K562 (cell line): ENCODE measurements around the gene PRDM8. TPM values are rescaled to one million over a fixed set of nuclear protein-coding genes. Genes with fewer than 3 reads are reported as not detected.

ENCODE experiments used
- ATAC-seq: fragments of 200-7000 bp; cut with Tn5 transposase; 3 replicates; pipeline ENCODE4 v1.9.1; 2020; ENCODE audit warnings: moderate library complexity
- BruUV-seq: library from RNA; stranded (reverse); fragments of 400-500 nt; replicated peaks from 2 replicates; lab custom pipeline; 2021; lab: Mats Ljungman, UMichigan
- CTCF ChIA-PET: fragments of 300-600 bp; formaldehyde crosslinking; extraction: SDS; loops from one replicate; lab custom pipeline; 2021; ENCODE audit warnings: low intra/inter-chr PET ratio; lab: Yijun Ruan, JAX
- POLR2A ChIA-PET: fragments of 300-600, 350-650 bp; sonication (Branson Sonifier 250); formaldehyde crosslinking; extraction: SDS; loops from one replicate; lab custom pipeline; 2021; ENCODE audit warnings: antibody characterized with exemption, inconsistent platforms; lab: Yijun Ruan, JAX
- DNase-seq, 4 experiments: peaks; one replicate each; pipeline versions ENCODE4 v3.0.0 to v3.0.0-alpha.2; 2011 to 2018; ENCODE audit warnings: low spot score in 3 of 4, mixed read lengths in 3 of 4; ENCODE audit errors: extremely low read depth in 1 of 4
- FAIRE-seq: peaks from 2 replicates; lab custom pipeline; 2011; peaks lifted over from hg19 to GRCh38; lab: Jason Lieb, UNC
- H2AFZ ChIP-seq: 2 replicates; pipeline ENCODE4 v1.6.0; 2011; ENCODE audit warnings: low read depth, low read length, control low read depth, inconsistent platforms
- H3K27ac ChIP-seq: fragments of 200-600 bp; 3 replicates; pipeline ENCODE4 v1.8.0; 2011; ENCODE audit warnings: low read depth, mild to moderate bottlenecking, control low read depth, inconsistent platforms, low read length, moderate library complexity, mixed read lengths; ENCODE audit errors: extremely low read depth
- H3K27me3 ChIP-seq, 2 experiments: fragments of 300-600 bp in 1 of 2; 2 replicates in 1 of 2; 3 replicates in 1 of 2; pipeline versions ENCODE4 v1.6.0 to v1.8.0; 2011; ENCODE audit warnings: inconsistent platforms in 2 of 2, low read length in 2 of 2, mild to moderate bottlenecking in 1 of 2, mixed read lengths in 1 of 2, moderate library complexity in 1 of 2; ENCODE audit not compliant: control insufficient read depth in 2 of 2, insufficient read depth in 2 of 2
- H3K36me3 ChIP-seq: fragments of 300-600 bp; 3 replicates; pipeline ENCODE4 v1.8.0; 2011; ENCODE audit warnings: mild to moderate bottlenecking, low read length, inconsistent platforms; ENCODE audit not compliant: control insufficient read depth, insufficient read depth
- H3K4me1 ChIP-seq, 2 experiments: fragments of 200-600 bp in 1 of 2; replicated peaks in 1 of 2; 2 replicates in 1 of 2; 3 replicates in 1 of 2; pipeline versions ENCODE4 v1.5.1 to v1.8.0; 2011; ENCODE audit warnings: inconsistent platforms in 2 of 2, low read length in 2 of 2, mild to moderate bottlenecking in 1 of 2, mixed read lengths in 1 of 2, moderate library complexity in 1 of 2; ENCODE audit not compliant: control insufficient read depth in 2 of 2, insufficient read depth in 2 of 2
- H3K4me2 ChIP-seq: 2 replicates; pipeline ENCODE4 v1.6.1; 2011; ENCODE audit warnings: low read length, control low read depth, inconsistent platforms, mixed read lengths; ENCODE audit not compliant: insufficient read depth
- H3K4me3 ChIP-seq: fragments of 200-600 bp; sonication (generic), shearing (Covaris generic); 2 replicates; pipeline ENCODE4 v1.5.1; 2016; ENCODE audit warnings: control low read depth, inconsistent platforms
- H3K79me2 ChIP-seq: fragments of 200-600 bp; 3 replicates; pipeline ENCODE4 v1.8.0; 2011; ENCODE audit warnings: low read length, inconsistent platforms; ENCODE audit not compliant: control insufficient read depth, insufficient read depth
- H3K9ac ChIP-seq, 2 experiments: 2 replicates each; pipeline versions ENCODE4 v1.6.0 to v1.6.1; 2011; ENCODE audit warnings: low read depth in 2 of 2, low read length in 2 of 2, control low read depth in 1 of 2, inconsistent platforms in 1 of 2, mild to moderate bottlenecking in 1 of 2, mixed read lengths in 1 of 2; ENCODE audit not compliant: insufficient read depth in 1 of 2
- H3K9me1 ChIP-seq: one replicate; pipeline ENCODE4 v1.6.0; 2011; ENCODE audit warnings: inconsistent platforms, mild to moderate bottlenecking, low read length, moderate library complexity; ENCODE audit not compliant: control insufficient read depth, insufficient read depth
- H3K9me3 ChIP-seq: replicated peaks from 2 replicates; pipeline ENCODE4 v1.5.1; 2011; ENCODE audit warnings: low read depth, low read length, inconsistent platforms; ENCODE audit not compliant: control insufficient read depth, insufficient read depth
- H4K20me1 ChIP-seq: replicated peaks from 2 replicates; pipeline ENCODE4 v1.6.1; 2011; ENCODE audit warnings: low read length, inconsistent platforms, mixed read lengths; ENCODE audit not compliant: control insufficient read depth, insufficient read depth
- CHCHD3 ChIP-seq: fragments of 250-450 bp; sonication (Bioruptor Pico); IDR thresholded peaks from 2 replicates; pipeline ENCODE4 v2.1.2; 2022; ENCODE audit warnings: mild to moderate bottlenecking
- DMBX1 ChIP-seq: fragments of 250-450 bp; sonication (Bioruptor Pico); IDR thresholded peaks from 2 replicates; pipeline ENCODE4 v1.8.0; 2022; ENCODE audit warnings: inconsistent platforms, mild to moderate bottlenecking, moderate library complexity, borderline replicate concordance
- NELFE ChIP-seq: IDR thresholded peaks from 2 replicates; pipeline ENCODE4 v1.6.1; 2011; ENCODE audit warnings: mild to moderate bottlenecking; ENCODE audit not compliant: insufficient read depth, insufficient read length
- NFE2L1 ChIP-seq: fragments of 450-650 bp; IDR thresholded peaks from 2 replicates; pipeline ENCODE4 v1.6.1; 2016; ENCODE audit warnings: missing genetic modification characterization, low read depth, mild to moderate bottlenecking, missing compliant biosample characterization, moderate library complexity, borderline replicate concordance
- PHTF2 ChIP-seq: fragments of 250-450 bp; sonication (Bioruptor Pico); IDR thresholded peaks from 2 replicates; pipeline ENCODE4 v1.5.0; 2021; ENCODE audit warnings: mild to moderate bottlenecking
- SAP30 ChIP-seq: fragments of 200-600 bp; sonication (generic); IDR thresholded peaks from 2 replicates; pipeline ENCODE4 v1.6.1; 2012; ENCODE audit warnings: borderline replicate concordance, low read depth, mild to moderate bottlenecking, moderate library complexity, low read length, control low read depth, inconsistent platforms; ENCODE audit not compliant: insufficient read depth, poor library complexity, severe bottlenecking
- SIN3A ChIP-seq, 2 experiments: fragments of 150-350 bp in 1 of 2; IDR thresholded peaks; 2 replicates each; pipeline ENCODE4 v1.6.1; 2011 to 2016; ENCODE audit warnings: borderline replicate concordance in 2 of 2, low read depth in 2 of 2, low read length in 2 of 2, mild to moderate bottlenecking in 2 of 2, moderate library complexity in 2 of 2; ENCODE audit not compliant: control insufficient read depth in 1 of 2
- SMAD4 ChIP-seq: fragments of 250-450 bp; sonication (Bioruptor Pico); conservative IDR thresholded peaks from 2 replicates; pipeline ENCODE4 v1.8.0; 2021; ENCODE audit warnings: inconsistent platforms, mild to moderate bottlenecking, moderate library complexity
- SMARCE1 ChIP-seq: fragments of 450-650 bp; IDR thresholded peaks from 2 replicates; pipeline ENCODE4 v1.7.1; 2016; ENCODE audit warnings: mild to moderate bottlenecking
- TAF9B ChIP-seq: fragments of 450-650 bp; IDR thresholded peaks from 2 replicates; pipeline ENCODE4 v1.6.1; 2018; ENCODE audit warnings: mild to moderate bottlenecking; ENCODE audit not compliant: partially characterized antibody
- U2AF1 ChIP-seq: fragments of 200-400 bp; formaldehyde crosslinking; optimal IDR thresholded peaks from 2 replicates; pipeline ENCODE3; 2017; ENCODE audit warnings: mild to moderate bottlenecking, low read depth, low read length, moderate library complexity
- XRCC3 ChIP-seq: fragments of 450-650 bp; IDR thresholded peaks from 2 replicates; pipeline ENCODE4 v1.6.1; 2017; ENCODE audit warnings: mild to moderate bottlenecking, moderate library complexity
- ZFP1 ChIP-seq: fragments of 450-650 bp; formaldehyde crosslinking; IDR thresholded peaks from 2 replicates; pipeline ENCODE4 v1.4.0; 2020; ENCODE audit warnings: mild to moderate bottlenecking, mixed read lengths
- ZNF436 ChIP-seq: fragments of 250-450, 450-650 bp; sonication (Bioruptor Pico); formaldehyde crosslinking; IDR thresholded peaks from 2 replicates; pipeline ENCODE4 v1.7.0; 2020; ENCODE audit warnings: mild to moderate bottlenecking
- ZNF609 ChIP-seq: sonication (generic); formaldehyde crosslinking; IDR thresholded peaks from 2 replicates; pipeline ENCODE4 v1.8.1; 2023; ENCODE audit warnings: missing genetic modification reagents, mild to moderate bottlenecking, borderline replicate concordance
- ZNF780A ChIP-seq: fragments of 250-450 bp; sonication (Bioruptor Pico); IDR thresholded peaks from 2 replicates; pipeline ENCODE4 v1.5.0; 2021; ENCODE audit warnings: mild to moderate bottlenecking
- WGBS: fragments of 100-300 bp; shearing (Covaris generic); methylation state at CpG from one replicate; pipeline ENCODE4 v1.1.6; 2016; ENCODE audit warnings: low coverage, mixed read lengths; ENCODE audit not compliant: insufficient coverage; ENCODE audit errors: missing lambda C conversion rate; 5-methylcytosine and 5-hydroxymethylcytosine counted together
- in situ Hi-C: fragments of 300-500 bp; cut with MboI; formaldehyde crosslinking; loops from 4 replicates; pipeline ENCODE4 v1.15.0; 2018; ENCODE audit warnings: inconsistent platforms, mixed read lengths
- intact Hi-C: fragments of 100-400 bp; cut with micrococcal nuclease; formaldehyde crosslinking; loops from 2 replicates; pipeline ENCODE4 v1.14.2; 2022
- polyA plus RNA-seq, 8 experiments: library from polyadenylated mRNA; depleted of rRNA in 4 of 8; stranded (reverse) in 5 of 8; unstranded in 3 of 8; fragments of >200 nt; fragmentation: Nextera tagmentation in 2 of 8; fragmentation: Illumina TruSeq in 1 of 8; extraction: Ambion mirVana in 2 of 8; extraction: Trizol in 1 of 8; gene quantifications; 2 replicates each; pipeline versions ENCODE4 v1.2.1 to v1.2.3, GENCODE V29; 2011 to 2014; ENCODE audit warnings: inconsistent platforms in 1 of 8, missing spikeins in 1 of 8
- total RNA-seq, 7 experiments: library from RNA; depleted of rRNA in 6 of 7; stranded (reverse); fragments of >200 nt in 6 of 7; fragmentation: Illumina TruSeq in 2 of 7; extraction: Trizol in 2 of 7; gene quantifications; 2 replicates each; pipeline versions ENCODE4 v1.2.1 to v1.2.3, GENCODE V29; 2011 to 2021; ENCODE audit warnings: low replicate concordance in 1 of 7
- TF ChIP-seq, protein P1 (sequence below): fragments of 450-650 bp; conservative IDR thresholded peaks from 2 replicates; pipeline ENCODE4 v1.6.1; 2016; ENCODE audit warnings: missing genetic modification characterization, low read depth, mild to moderate bottlenecking, control low read depth, missing compliant biosample characterization

The PRDM8 gene
- total and polyA plus RNA-seq, 9 of the 15 experiments (the other 6 are each of a cell fraction or from before 2014, with no cell fraction given): 0.40 TPM; not detected in 8

- Histone ChIP-seq H3K79me2 (no peaks in the 10 kb centered on the region), H3K9ac (no peak overlapping the region), H3K27ac (no peak overlapping the region), H3K36me3 (no peaks in the 10 kb centered on the region), H3K9me1 (no peaks in the 10 kb centered on the region), H3K9me3 (0 out of 2 replicates have a peak, but pooled peaks cover 6% of the 10 kb centered on the region), H3K4me3 (no peak overlapping the region), H4K20me1 (no peaks in the 10 kb centered on the region), H3K27me3 (no peaks in the 10 kb centered on the region), H2AFZ (no peak overlapping the region), H3K4me1 (peaks cover 0 to 18% of the 10 kb centered on the region in 2 experiments), H3K4me2 (no peak overlapping the region; the same call in 1 of the 2 replicates)
- WGBS: 62% methylated on average over 4 of the region's 4 CpGs
- in situ Hi-C loops (no loop called here), intact Hi-C loops (loop anchor here (1.0 to 5.0 kb wide), 4 partner anchors 32 to 52 kb away; no protein-coding TSS in a partner anchor)
- POLR2A ChIA-PET: interaction anchor here (0.6 to 2.5 kb wide), 3 partner anchors 13 to 227 kb away, joined by 3 to 7 read pairs (median 3); partner anchors contain the start of gene ANTXR2
- DNase-seq (no peak), FAIRE-seq (no peak), ATAC-seq (no peak)
- no TSS peak for BruUV-seq
- CTCF ChIA-PET: no interaction called here
- no peak for TF ChIP-seq NFE2L1 (tag)
- no peak for TF ChIP-seq CHCHD3 (CRISPR knock-in tag)
- TF ChIP-seq SIN3A (IDR thresholded peaks at IDR 0.05; ENCODE audit: borderline replicate concordance in 2 of 2, control insufficient read depth in 1 of 2, low read depth in 2 of 2, low read length in 2 of 2): no peak
- TF ChIP-seq ZNF609 (CRISPR knock-in tag): no peak
- TF ChIP-seq ZNF436 (CRISPR knock-in tag): no peak
- no peak for TF ChIP-seq TAF9B
- no peak for TF ChIP-seq SAP30
- TF ChIP-seq SMAD4 (CRISPR knock-in tag): no peak
- TF ChIP-seq NELFE: no peak
- TF ChIP-seq, protein P1, sequence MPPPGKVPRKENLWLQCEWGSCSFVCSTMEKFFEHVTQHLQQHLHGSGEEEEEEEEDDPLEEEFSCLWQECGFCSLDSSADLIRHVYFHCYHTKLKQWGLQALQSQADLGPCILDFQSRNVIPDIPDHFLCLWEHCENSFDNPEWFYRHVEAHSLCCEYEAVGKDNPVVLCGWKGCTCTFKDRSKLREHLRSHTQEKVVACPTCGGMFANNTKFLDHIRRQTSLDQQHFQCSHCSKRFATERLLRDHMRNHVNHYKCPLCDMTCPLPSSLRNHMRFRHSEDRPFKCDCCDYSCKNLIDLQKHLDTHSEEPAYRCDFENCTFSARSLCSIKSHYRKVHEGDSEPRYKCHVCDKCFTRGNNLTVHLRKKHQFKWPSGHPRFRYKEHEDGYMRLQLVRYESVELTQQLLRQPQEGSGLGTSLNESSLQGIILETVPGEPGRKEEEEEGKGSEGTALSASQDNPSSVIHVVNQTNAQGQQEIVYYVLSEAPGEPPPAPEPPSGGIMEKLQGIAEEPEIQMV: no peak
- TF ChIP-seq U2AF1: no peak
- TF ChIP-seq DMBX1 (CRISPR knock-in tag): no peak
- no peak for TF ChIP-seq SMARCE1
- TF ChIP-seq XRCC3: no peak
- TF ChIP-seq PHTF2 (CRISPR knock-in tag): no peak
- TF ChIP-seq ZNF780A: no peak
- no peak for TF ChIP-seq ZFP1 (CRISPR knock-in tag)
Observed at GRCh38 chr4:80178964-80179363, 18.3 kb upstream of the PRDM8 start.
